ENCODE data around the gene ORAI3.

Gene ORAI3

DNA sequence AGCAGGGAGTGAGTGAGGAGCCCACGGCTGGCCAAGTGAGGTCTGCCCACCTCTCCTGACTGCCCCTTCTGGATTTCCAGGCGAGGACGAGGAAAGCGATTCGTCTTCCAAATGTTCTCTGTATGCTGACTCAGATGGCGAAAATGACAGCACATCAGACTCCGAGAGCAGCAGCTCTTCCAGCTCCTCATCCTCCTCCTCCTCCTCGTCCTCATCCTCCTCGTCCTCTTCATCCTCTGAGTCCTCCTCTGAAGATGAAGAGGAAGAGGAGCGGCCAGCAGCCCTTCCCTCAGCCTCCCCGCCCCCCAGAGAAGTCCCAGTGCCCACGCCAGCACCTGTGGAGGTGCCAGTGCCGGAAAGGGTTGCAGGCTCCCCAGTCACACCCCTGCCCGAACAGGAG, 22.4 kb downstream of the ORAI3 start:
- DNase-seq = no peak

DNA sequence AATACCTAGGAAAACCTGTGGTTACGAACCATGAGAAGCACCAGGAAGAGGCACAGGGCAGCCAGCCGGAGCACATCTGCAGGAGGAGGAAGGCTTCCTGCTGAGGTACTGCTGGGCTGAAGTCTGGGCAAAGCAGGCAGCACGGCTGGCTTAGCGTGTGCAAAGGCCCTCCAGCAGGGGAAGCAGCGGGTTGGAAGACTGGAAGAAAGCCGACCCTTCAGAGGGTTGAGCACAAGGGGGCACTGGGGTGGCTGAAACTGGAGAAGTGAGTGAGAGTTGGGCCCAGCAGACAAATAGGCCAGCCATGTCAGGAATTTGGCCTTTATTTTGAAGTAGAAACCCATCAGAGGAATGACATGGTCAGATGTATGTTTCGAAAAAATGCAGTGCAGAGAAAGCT, 24.0 kb downstream of the ORAI3 start:
- peak; percentile 38 for DNase-seq

- no peak for DNase-seq
These were observed 25.5 kb downstream of the ORAI3 start for GRCh38 chr16:30974348-30974747.

GRCh38 chr16:30976486-30976885, 27.6 kb downstream of the ORAI3 start:
- DNase-seq = no peak

DNA sequence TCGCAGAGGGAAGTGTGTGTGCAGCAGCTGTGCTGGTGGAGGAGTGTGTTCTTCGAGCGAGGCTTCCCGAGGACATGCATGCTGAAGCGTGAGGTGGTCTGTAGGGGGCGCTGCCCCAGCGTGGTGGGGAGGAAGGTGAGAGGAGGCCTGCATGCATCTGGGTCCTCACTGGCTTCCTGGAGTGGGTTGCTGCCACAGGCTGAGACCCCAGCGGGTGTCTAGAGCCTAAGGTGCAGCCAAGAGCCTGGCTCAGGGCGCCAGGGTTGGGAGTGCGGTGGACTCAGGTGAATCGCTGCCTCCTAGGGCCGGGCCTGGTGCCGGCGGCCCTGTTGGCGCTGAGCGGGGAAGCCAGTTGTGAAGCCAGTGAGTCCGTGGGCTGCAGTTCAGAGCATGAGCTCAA, 28.6 kb downstream of the ORAI3 start:
- DNase-seq = no peak

- no peak for DNase-seq
These were observed 30.5 kb downstream of the ORAI3 start for GRCh38 chr16:30979170-30980022.

GRCh38 chr16:30980023-30980371, 31.1 kb downstream of the ORAI3 start:
- DNase-seq = no peak

GRCh38 chr16:30980434-30980833, 31.6 kb downstream of the ORAI3 start:
- no peak for DNase-seq

DNA sequence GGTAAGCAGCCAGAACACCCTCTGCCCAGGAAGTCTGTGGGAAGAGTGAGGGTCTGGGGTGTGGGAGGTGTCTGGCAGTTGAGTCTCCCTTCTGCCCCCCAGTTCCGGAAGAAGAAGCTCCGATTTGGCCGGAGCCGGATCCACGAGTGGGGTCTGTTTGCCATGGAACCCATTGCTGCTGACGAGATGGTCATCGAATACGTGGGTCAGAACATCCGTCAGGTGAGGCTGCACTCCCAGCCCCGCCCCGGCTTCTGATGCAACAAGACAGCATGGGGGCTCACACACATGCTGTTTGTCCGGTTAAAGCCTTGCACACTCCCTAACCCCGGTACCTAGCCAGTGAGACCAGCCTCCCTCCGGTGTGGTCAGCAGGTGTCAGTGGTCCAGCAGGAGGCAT, 32.1 kb downstream of the ORAI3 start:
- no peak for DNase-seq

GRCh38 chr16:30982548-30983288, 33.9 kb downstream of the ORAI3 start:
- peak; percentile 27 for DNase-seq

DNA sequence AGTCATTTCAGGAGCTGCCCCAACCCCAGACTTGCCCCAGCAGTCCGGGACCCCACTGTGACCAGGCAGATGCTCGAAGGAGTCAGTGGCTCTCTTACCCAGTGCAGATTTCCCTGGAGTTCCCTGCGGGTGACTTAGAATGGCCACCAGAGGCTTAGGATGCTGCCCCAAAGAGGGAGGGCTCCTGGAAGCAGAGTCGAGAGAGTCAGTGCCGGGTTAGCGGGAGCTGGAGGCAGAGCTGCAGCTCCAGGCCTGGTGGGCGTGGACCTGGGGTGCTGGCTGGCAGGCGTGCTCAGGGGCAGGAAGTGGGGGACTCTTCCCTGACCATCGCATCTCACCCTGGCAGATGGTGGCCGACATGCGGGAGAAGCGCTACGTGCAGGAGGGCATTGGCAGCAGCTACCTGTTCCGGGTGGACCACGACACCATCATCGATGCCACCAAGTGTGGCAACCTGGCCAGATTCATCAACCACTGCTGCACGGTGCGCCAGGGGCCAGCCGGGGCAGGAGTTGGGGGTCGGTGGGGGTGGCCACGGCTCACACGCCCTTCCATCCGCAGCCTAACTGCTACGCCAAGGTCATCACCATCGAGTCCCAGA, 34.5 kb downstream of the ORAI3 start:
- DNase-seq = no peak

DNA sequence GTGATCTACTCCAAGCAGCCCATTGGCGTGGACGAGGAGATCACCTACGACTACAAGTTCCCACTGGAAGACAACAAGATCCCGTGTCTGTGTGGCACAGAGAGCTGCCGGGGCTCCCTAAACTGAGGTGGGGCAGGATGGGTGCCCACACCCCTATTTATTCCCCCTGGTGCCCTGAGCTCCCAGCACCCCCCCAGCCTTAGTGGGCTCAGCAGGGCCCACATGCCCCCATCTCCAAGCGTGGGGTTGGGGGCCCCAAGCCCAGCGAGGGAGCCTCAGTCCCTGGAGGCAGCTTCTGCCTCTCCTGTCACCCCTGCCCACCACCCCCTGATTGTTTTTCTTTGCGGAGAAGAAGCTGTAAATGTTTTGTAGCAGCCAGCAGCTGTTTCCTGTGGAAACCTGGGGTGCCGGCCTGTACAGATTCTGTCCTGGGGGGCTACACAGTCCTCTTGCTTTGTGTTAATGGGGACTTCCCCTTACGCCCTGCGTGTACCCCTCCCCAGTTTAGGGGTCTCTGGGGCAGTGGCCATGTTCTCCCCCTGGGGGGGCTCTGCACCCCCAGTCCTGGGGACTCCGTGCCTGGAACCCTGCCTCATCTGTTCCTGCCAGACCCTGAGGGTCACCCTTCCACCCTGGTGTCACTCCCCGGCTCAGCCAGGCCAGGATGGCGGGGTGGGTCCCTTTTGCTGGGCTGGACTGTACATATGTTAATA, 35.2 kb downstream of the ORAI3 start:
- no peak for DNase-seq

DNA sequence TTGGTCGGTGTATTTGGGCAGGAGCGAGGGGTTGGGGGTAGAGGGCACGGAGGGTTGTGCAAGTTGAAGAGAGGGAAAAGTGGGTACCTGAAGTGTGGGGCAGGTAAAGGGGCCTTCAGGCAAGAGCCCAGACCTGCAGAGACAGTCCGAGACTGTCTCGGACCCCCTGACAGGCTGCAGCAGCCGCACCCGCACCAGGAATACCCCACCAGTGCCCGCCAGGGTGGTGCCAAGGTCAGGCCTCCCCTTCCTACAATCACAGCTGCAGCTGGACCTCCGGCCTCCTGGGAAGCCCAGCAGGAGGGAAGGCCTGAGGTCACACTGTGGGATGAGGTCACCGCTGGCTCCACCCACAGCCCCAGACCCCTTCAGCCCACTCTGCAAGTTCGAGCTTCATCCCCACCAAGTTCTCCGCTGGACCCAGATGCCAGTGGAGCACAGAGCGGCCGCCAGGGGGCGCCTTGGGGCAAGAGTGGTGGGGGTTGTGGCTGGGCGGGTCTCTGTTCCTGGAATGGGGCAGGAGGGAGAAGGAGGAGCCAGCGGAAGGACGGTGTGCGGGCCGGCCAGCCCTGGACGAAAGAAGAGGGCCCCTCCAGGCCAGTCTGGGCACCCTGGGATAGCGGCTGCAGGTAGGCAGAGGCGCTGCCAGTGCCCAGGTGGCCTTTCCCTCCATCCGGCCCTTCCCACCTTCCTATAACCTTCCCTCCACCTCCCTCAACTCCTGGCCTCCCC, 36.0 kb downstream of the ORAI3 start, which contains the start of gene HSD3B7:
Gene HSD3B7 (plus strand): TSS at position 539 of the 732 bp plus-strand sequence. CDS start 452 bp downstream, outside the sequence.
- DNase-seq = peak; percentile 78

- no peak for DNase-seq
These were observed 36.7 kb downstream of the ORAI3 start for GRCh38 chr16:30985401-30986128.

DNA sequence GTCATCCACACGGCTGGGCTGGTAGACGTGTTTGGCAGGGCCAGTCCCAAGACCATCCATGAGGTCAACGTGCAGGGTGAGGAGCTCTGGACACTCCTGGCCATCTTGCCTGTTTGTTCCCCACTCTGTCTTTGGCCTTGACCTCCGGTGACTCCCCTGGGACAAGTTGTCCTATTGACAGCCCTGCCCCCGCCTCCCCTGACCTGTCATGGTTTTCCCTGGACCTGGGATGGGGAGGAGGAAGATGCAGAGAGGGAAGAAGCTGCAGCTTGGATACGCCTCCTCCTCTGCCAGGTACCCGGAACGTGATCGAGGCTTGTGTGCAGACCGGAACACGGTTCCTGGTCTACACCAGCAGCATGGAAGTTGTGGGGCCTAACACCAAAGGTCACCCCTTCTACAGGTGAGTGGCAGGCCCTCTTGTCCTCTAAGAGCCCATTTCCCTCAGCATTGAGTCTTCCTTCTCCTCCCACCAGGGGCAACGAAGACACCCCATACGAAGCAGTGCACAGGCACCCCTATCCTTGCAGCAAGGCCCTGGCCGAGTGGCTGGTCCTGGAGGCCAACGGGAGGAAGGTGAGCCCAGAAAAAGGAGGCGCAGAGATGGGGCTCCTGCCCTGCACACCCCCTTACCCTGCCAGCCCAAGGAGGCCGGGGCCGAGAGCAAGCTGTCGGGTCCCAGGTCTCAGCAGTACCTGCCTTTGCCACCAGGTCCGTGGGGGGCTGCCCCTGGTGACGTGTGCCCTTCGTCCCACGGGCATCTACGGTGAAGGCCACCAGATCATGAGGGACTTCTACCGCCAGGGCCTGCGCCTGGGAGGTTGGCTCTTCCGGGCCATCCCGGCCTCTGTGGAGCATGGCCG, 37.5 kb downstream of the ORAI3 start:
- DNase-seq = no peak

DNA sequence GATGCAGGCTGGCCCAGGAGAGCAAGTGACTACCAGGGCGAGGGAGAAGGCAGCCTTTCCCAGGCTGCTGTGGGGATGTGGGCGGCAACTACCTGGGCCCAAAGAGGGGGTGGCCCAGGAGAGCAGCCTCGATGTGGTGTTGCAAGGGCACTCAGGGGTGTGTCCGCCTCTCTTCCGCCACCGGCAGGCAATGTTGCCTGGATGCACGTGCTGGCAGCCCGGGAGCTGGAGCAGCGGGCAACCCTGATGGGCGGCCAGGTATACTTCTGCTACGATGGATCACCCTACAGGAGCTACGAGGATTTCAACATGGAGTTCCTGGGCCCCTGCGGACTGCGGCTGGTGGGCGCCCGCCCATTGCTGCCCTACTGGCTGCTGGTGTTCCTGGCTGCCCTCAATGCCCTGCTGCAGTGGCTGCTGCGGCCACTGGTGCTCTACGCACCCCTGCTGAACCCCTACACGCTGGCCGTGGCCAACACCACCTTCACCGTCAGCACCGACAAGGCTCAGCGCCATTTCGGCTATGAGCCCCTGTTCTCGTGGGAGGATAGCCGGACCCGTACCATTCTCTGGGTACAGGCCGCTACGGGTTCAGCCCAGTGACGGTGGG, 38.8 kb downstream of the ORAI3 start:
- DNase-seq = no peak

DNA sequence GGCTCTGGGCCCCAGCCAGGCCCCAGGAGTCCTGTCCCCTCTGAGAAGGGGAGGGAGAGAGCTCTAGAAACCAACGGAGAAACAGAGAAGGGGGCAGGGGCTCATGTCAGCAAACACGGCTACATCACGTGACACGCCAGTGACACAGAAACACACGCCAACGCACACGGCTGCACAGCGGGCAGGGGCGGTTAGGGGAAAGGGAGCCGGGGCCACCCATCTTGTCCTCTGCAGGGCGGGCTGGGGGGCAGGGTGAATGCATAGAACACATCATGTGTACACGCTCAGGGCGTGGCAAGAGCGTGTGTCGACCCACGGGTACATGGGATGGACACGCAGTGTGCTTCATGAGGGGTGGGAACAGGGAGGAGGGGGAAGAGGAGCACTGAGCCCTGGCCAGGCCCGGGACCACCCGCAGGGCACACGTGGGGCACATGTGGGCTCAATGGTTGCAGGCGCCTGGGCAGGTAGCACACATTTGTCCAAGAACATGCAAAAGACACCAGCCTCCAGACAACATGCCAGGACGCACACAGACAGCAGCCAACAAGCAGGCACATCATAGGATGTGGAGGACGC, 40.7 kb downstream of the ORAI3 start:
- no peak for DNase-seq

DNA sequence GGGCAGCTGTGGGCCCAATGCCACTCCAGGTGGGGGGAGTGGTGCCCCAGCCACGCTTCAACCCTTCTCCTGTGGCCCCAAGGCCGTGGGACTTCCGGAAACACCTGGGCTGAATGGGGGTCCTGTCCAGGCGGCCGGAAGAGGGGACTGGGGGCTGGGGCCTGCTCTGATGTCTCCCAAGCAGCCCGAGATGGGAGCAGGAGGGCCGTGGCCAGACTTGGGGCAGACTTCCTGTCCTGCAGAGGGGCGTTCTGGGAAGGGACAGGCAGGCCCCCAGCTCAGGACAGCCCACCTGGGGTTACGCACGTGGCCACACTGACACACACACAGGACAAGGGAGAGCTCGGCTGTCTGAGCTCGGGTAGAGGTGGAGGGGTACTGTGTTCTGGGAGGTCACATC, 41.2 kb downstream of the ORAI3 start:
- no peak for DNase-seq

GRCh38 chr16:30991052-30991451, 42.2 kb downstream of the ORAI3 start:
- no peak for DNase-seq

Data from fibroblast of skin of scalp (primary cell).